Upper lobe of right lung (tissue), 1 donor: Measurements from ENCODE around the gene CMTM6. TPM values are rescaled to one million over a fixed set of nuclear protein-coding genes. Genes with fewer than 3 reads are reported as not detected.
"Not testable (repeated sequence)": the region's sequence is repeated elsewhere in the genome, so short reads cannot be mapped to it uniquely, and the experiment has no call there.

Experiments used
- ATAC-seq: fragments of 200-7000 bp; cut with Tn5 transposase; one replicate; pipeline ENCODE4 v1.9.1; 2020; ENCODE audit warnings: mild to moderate bottlenecking, moderate library complexity
- DNase-seq: peaks from one replicate; pipeline ENCODE4 v3.0.0-alpha.2; 2020
- H3K27ac ChIP-seq: fragments of 200-600 bp; one replicate; pipeline ENCODE4 v1.8.0; 2022
- H3K27me3 ChIP-seq: fragments of 200-600 bp; one replicate; pipeline ENCODE4 v1.8.0; 2022; ENCODE audit warnings: mild to moderate bottlenecking
- H3K36me3 ChIP-seq: fragments of 200-600 bp; one replicate; pipeline ENCODE4 v1.8.0; 2022
- H3K4me1 ChIP-seq: fragments of 200-600 bp; one replicate; pipeline ENCODE4 v1.8.0; 2022
- H3K4me3 ChIP-seq: fragments of 200-600 bp; one replicate; pipeline ENCODE4 v1.8.0; 2022; ENCODE audit warnings: mild to moderate bottlenecking
- H3K9me3 ChIP-seq: fragments of 200-600 bp; one replicate; pipeline ENCODE4 v1.8.0; 2022
- CTCF ChIP-seq: fragments of 200-600 bp; IDR thresholded peaks from one replicate; pipeline ENCODE4 v1.8.0; 2022; ENCODE audit warnings: antibody characterized with exemption
- intact Hi-C: fragments of 100-400 bp; cut with DNase I; formaldehyde crosslinking; loops from one replicate; pipeline ENCODE4 v1.11.0; 2022
- total RNA-seq: library from RNA; stranded (reverse); fragmentation: NEBNext Ultra II Directional; extraction: Animal tissue kit (Norgen Biotek cat#: 25700); gene quantifications from one replicate; pipeline ENCODE4 v1.2.1, GENCODE V29; 2021
- donor health status: DM: no; HTN: yes; CAD: no; lungs with severe emphysema.

The CMTM6 gene
- total RNA-seq, 1 donor from 2014 or later = 58.9 TPM

- no peak for TF ChIP-seq CTCF
- no peak overlapping the region for H3K4me3 ChIP-seq
- DNase-seq = no peak
- no peaks in the 10 kb centered on the region for H3K4me1 ChIP-seq
- peaks cover 45% of the 10 kb centered on the region for H3K36me3 ChIP-seq
- peak overlapping the region; percentile 30 for H3K27ac ChIP-seq
- H3K9me3 ChIP-seq = no peaks in the 10 kb centered on the region
- intact Hi-C loops = no loop called here
- ATAC-seq = no peak
- H3K27me3 ChIP-seq = no peaks in the 10 kb centered on the region
Observed at GRCh38 chr3:32483772-32484171, 18.9 kb downstream of the CMTM6 start.

GRCh38 chr3:32482693-32483092, 20.0 kb downstream of the CMTM6 start:
- no peaks in the 10 kb centered on the region for H3K9me3 ChIP-seq
- ATAC-seq (no peak), DNase-seq (no peak)
- peaks cover 40% of the 10 kb centered on the region for H3K36me3 ChIP-seq
- no peaks in the 10 kb centered on the region for H3K4me1 ChIP-seq
- no peak overlapping the region for H3K4me3 ChIP-seq
- H3K27me3 ChIP-seq = no peaks in the 10 kb centered on the region
- intact Hi-C loops = no loop called here
- no peak overlapping the region for H3K27ac ChIP-seq
- no peak for TF ChIP-seq CTCF

GRCh38 chr3:32481791-32482631, 20.6 kb downstream of the CMTM6 start:
- Histone ChIP-seq H3K27me3 (no peaks in the 10 kb centered on the region), H3K27ac (no peak overlapping the region), H3K9me3 (no peaks in the 10 kb centered on the region), H3K4me1 (no peaks in the 10 kb centered on the region), H3K36me3 (peaks cover 33% of the 10 kb centered on the region), H3K4me3 (no peak overlapping the region)
- no peak for TF ChIP-seq CTCF
- DNase-seq = no peak
- intact Hi-C loops = no loop called here
- ATAC-seq = no peak

GRCh38 chr3:32480604-32481003, 22.0 kb downstream of the CMTM6 start:
- intact Hi-C loops = no loop called here

GRCh38 chr3:32474201-32474600, 28.5 kb downstream of the CMTM6 start:
- Histone ChIP-seq H3K4me1 (peaks cover 14% of the 10 kb centered on the region), H3K4me3 (no peak overlapping the region), H3K27ac (no peak overlapping the region), H3K27me3 (no peaks in the 10 kb centered on the region), H3K36me3 (peaks cover 16% of the 10 kb centered on the region), H3K9me3 (no peaks in the 10 kb centered on the region)
- ATAC-seq (no peak), DNase-seq (no peak)
- TF ChIP-seq CTCF = no peak
- intact Hi-C loops = no loop called here

More at GRCh38 chr3:32480604-32481003, 22.0 kb downstream of the CMTM6 start:
- Histone ChIP-seq H3K36me3 (peaks cover 30% of the 10 kb centered on the region), H3K27me3 (no peaks in the 10 kb centered on the region), H3K4me1 (no peaks in the 10 kb centered on the region), H3K9me3 (no peaks in the 10 kb centered on the region), H3K4me3 (no peak overlapping the region), H3K27ac (no peak overlapping the region)
- TF ChIP-seq CTCF = no peak
- ATAC-seq (no peak), DNase-seq (no peak)

GRCh38 chr3:32472151-32472550, 30.5 kb downstream of the CMTM6 start:
- peaks cover 20% of the 10 kb centered on the region for H3K4me1 ChIP-seq
- peaks cover 24% of the 10 kb centered on the region for H3K36me3 ChIP-seq
- H3K4me3 ChIP-seq, H3K27ac ChIP-seq, H3K27me3 ChIP-seq, intact Hi-C loops, ATAC-seq, DNase-seq, H3K9me3 ChIP-seq: not testable (repeated sequence)
